H9 (cell line): Measurements from ENCODE around the gene PDZD4. TPM values are rescaled to one million over a fixed set of nuclear protein-coding genes. Genes with fewer than 3 reads are reported as not detected.

Experiments
- DNase-seq: peaks from one replicate; pipeline ENCODE4 v3.0.0-alpha.2; 2017
- H2AFZ ChIP-seq: one replicate; pipeline ENCODE4 v1.6.1; 2013; ENCODE audit warnings: mild to moderate bottlenecking, low read length, control low read depth, moderate library complexity
- H2AK5ac ChIP-seq: 2 replicates; pipeline ENCODE4 v1.6.1; 2013; ENCODE audit warnings: low read length, control low read depth, mixed read lengths; ENCODE audit not compliant: insufficient read length
- H2BK120ac ChIP-seq: one replicate; pipeline ENCODE4 v1.6.1; 2013; ENCODE audit warnings: low read depth, mild to moderate bottlenecking, low read length, control low read depth, inconsistent platforms; ENCODE audit not compliant: poor library complexity, severe bottlenecking
- H2BK12ac ChIP-seq: 2 replicates; pipeline ENCODE4 v1.6.1; 2013; ENCODE audit warnings: low read length, control low read depth, mixed read lengths, low read depth; ENCODE audit not compliant: insufficient read length
- H2BK15ac ChIP-seq: 2 replicates; pipeline ENCODE4 v1.6.1; 2013; ENCODE audit warnings: low read depth, low read length, control low read depth
- H2BK20ac ChIP-seq: one replicate; pipeline ENCODE4 v1.6.1; 2013; ENCODE audit warnings: low read depth, mild to moderate bottlenecking, low read length, control low read depth, inconsistent platforms; ENCODE audit not compliant: poor library complexity, severe bottlenecking
- H2BK5ac ChIP-seq: 2 replicates; pipeline ENCODE4 v1.6.1; 2013; ENCODE audit warnings: low read length, control low read depth, mixed read lengths; ENCODE audit not compliant: insufficient read length
- H3K14ac ChIP-seq: 2 replicates; pipeline ENCODE4 v1.6.1; 2013; ENCODE audit warnings: low read length, control low read depth; ENCODE audit not compliant: insufficient read depth
- H3K18ac ChIP-seq: 2 replicates; pipeline ENCODE4 v1.6.1; 2013; ENCODE audit warnings: low read depth, mild to moderate bottlenecking, mixed read lengths, low read length, control low read depth; ENCODE audit not compliant: insufficient read length
- H3K23ac ChIP-seq: 2 replicates; pipeline ENCODE4 v1.6.1; 2013; ENCODE audit warnings: low read length, control low read depth, mixed read lengths, low read depth; ENCODE audit not compliant: insufficient read length
- H3K23me2 ChIP-seq: 2 replicates; pipeline ENCODE4 v1.6.1; 2013; ENCODE audit warnings: low read depth, mild to moderate bottlenecking, mixed read lengths, low read length, control low read depth; ENCODE audit not compliant: insufficient read length, poor library complexity, severe bottlenecking
- H3K27ac ChIP-seq: 2 replicates; pipeline ENCODE4 v1.5.1; 2013; ENCODE audit warnings: low read length, control low read depth, mixed read lengths, low read depth; ENCODE audit not compliant: insufficient read length
- H3K27me3 ChIP-seq: 2 replicates; pipeline ENCODE4 v1.6.1; 2013; ENCODE audit warnings: low read length, control low read depth, inconsistent platforms; ENCODE audit not compliant: insufficient read depth
- H3K4ac ChIP-seq: 2 replicates; pipeline ENCODE4 v1.6.1; 2013; ENCODE audit warnings: low read depth, mild to moderate bottlenecking, control low read depth, inconsistent platforms, low read length, moderate library complexity
- H3K4me1 ChIP-seq: 2 replicates; pipeline ENCODE4 v1.6.1; 2013; ENCODE audit warnings: low read length, control low read depth, inconsistent platforms; ENCODE audit not compliant: insufficient read depth
- H3K4me2 ChIP-seq: 2 replicates; pipeline ENCODE4 v1.6.1; 2013; ENCODE audit warnings: low read length, control low read depth, mixed read lengths; ENCODE audit not compliant: insufficient read length, insufficient read depth
- H3K56ac ChIP-seq: 2 replicates; pipeline ENCODE4 v1.6.1; 2013; ENCODE audit warnings: low read depth, mild to moderate bottlenecking, mixed read lengths, low read length, control low read depth; ENCODE audit not compliant: insufficient read length
- H3K79me1 ChIP-seq: 2 replicates; pipeline ENCODE4 v1.6.1; 2013; ENCODE audit warnings: low read depth, mild to moderate bottlenecking, moderate library complexity, low read length, control low read depth, inconsistent platforms; ENCODE audit not compliant: insufficient read depth, poor library complexity, severe bottlenecking
- H3K79me2 ChIP-seq: 2 replicates; pipeline ENCODE4 v1.6.1; 2013; ENCODE audit warnings: low read length, control low read depth, inconsistent platforms; ENCODE audit not compliant: insufficient read depth
- H3K9ac ChIP-seq: 2 replicates; pipeline ENCODE4 v1.6.1; 2013; ENCODE audit warnings: low read length, control low read depth, mixed read lengths; ENCODE audit not compliant: insufficient read length; ENCODE audit errors: extremely low read depth
- H3K9me3 ChIP-seq: one replicate; pipeline ENCODE4 v1.6.1; 2013; ENCODE audit warnings: low read depth, low read length, inconsistent platforms; ENCODE audit not compliant: control insufficient read depth
- H3T11ph ChIP-seq: one replicate; pipeline ENCODE4 v1.6.1; 2013; ENCODE audit warnings: mild to moderate bottlenecking, low read length, control low read depth, inconsistent platforms
- H4K20me1 ChIP-seq: one replicate; pipeline ENCODE4 v1.6.1; 2013; ENCODE audit not compliant: control insufficient read depth, insufficient read length, insufficient read depth
- H4K5ac ChIP-seq: 2 replicates; pipeline ENCODE4 v1.6.1; 2013; ENCODE audit warnings: low read depth, mild to moderate bottlenecking, mixed read lengths, low read length, control low read depth; ENCODE audit not compliant: insufficient read length
- H4K8ac ChIP-seq: replicated peaks from 2 replicates; pipeline ENCODE4 v1.6.1; 2013; ENCODE audit warnings: low read length, control low read depth, mixed read lengths, low read depth; ENCODE audit not compliant: insufficient read length
- H4K91ac ChIP-seq: 2 replicates; pipeline ENCODE4 v1.6.1; 2013; ENCODE audit warnings: low read depth, mild to moderate bottlenecking, moderate library complexity, mixed read lengths, low read length, control low read depth; ENCODE audit not compliant: insufficient read length
- H3K27ac Mint-ChIP-seq, 3 experiments: 2 replicates in 2 of 3; 3 replicates in 1 of 3; pipeline ENCODE4 v1.8.0; 2020 to 2021; ENCODE audit warnings: mixed read lengths in 3 of 3, mild to moderate bottlenecking in 1 of 3, moderate library complexity in 1 of 3
- H3K27me3 Mint-ChIP-seq: 2 replicates; pipeline ENCODE4 v1.8.0; 2021; ENCODE audit warnings: low read depth, mild to moderate bottlenecking, moderate library complexity, mixed read lengths
- H3K36me3 Mint-ChIP-seq, 3 experiments: 2 replicates in 2 of 3; 3 replicates in 1 of 3; pipeline ENCODE4 v1.8.0; 2020 to 2021; ENCODE audit warnings: low read depth in 3 of 3, mixed read lengths in 3 of 3; ENCODE audit not compliant: insufficient read depth in 1 of 3
- H3K4me1 Mint-ChIP-seq, 2 experiments: 2 replicates each; pipeline ENCODE4 v1.8.0; 2020; ENCODE audit warnings: mixed read lengths in 2 of 2
- H3K4me3 Mint-ChIP-seq, 2 experiments: 2 replicates in 1 of 2; 3 replicates in 1 of 2; pipeline ENCODE4 v1.8.0; 2020 to 2021; ENCODE audit warnings: mild to moderate bottlenecking in 2 of 2, mixed read lengths in 2 of 2, moderate library complexity in 1 of 2
- H3K9me3 Mint-ChIP-seq, 2 experiments: 2 replicates in 1 of 2; 3 replicates in 1 of 2; pipeline ENCODE4 v1.8.0; 2020; ENCODE audit warnings: mild to moderate bottlenecking in 2 of 2, mixed read lengths in 2 of 2, moderate library complexity in 1 of 2
- WGBS: extraction: QIAGEN DNeasy Blood & Tissue Kit; methylation state at CpG from one replicate; pipeline ENCODE4 v1.1.7; 2013; ENCODE audit warnings: missing lambda C conversion rate, low lambda C conversion rate, mixed read lengths; ENCODE audit not compliant: insufficient read length; ENCODE audit errors: extremely low coverage; 5-methylcytosine and 5-hydroxymethylcytosine counted together
- total RNA-seq: library from RNA; stranded (reverse); gene quantifications from 2 replicates; pipeline ENCODE4 v1.2.1, GENCODE V29; 2021
- TF ChIP-seq, protein P1 (sequence below): fragments of 200-600 bp; sonication (generic); conservative IDR thresholded peaks from 3 replicates; pipeline ENCODE4 v1.8.0; 2021; ENCODE audit warnings: antibody characterized with exemption, mild to moderate bottlenecking

The PDZD4 gene
- total RNA-seq, 1 experiment from 2014 or later: 110 TPM

DNA sequence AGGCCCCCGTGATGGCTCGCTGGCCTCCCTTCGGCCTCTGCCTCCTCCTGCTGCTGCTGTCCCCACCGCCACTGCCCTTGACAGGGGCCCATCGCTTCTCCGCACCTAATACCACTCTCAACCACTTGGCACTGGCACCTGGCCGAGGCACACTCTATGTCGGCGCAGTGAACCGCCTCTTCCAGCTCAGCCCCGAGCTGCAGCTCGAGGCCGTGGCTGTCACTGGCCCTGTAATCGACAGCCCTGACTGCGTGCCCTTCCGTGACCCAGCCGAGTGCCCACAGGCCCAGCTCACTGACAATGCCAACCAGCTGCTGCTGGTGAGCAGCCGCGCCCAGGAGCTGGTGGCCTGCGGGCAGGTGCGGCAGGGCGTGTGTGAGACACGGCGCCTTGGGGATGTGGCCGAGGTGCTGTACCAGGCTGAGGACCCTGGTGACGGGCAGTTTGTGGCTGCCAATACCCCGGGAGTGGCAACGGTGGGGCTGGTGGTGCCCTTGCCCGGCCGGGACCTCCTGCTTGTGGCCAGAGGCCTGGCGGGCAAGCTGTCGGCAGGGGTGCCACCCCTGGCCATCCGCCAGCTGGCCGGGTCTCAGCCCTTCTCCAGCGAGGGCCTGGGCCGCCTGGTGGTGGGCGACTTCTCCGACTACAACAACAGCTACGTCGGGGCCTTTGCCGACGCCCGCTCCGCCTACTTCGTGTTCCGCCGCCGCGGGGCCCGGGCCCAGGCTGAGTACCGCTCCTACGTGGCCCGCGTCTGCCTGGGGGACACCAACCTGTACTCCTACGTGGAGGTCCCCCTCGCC, 63.3 kb downstream of the PDZD4 start:
- Histone ChIP-seq H4K8ac (no peak overlapping the region), H4K5ac (no peak overlapping the region), H2AFZ (no peak overlapping the region), H3K79me2 (no peaks in the 10 kb centered on the region), H2BK5ac (no peak overlapping the region), H2BK20ac (no peak overlapping the region), H3K23ac (no peak overlapping the region), H4K20me1 (no peaks in the 10 kb centered on the region), H3K23me2 (no peaks in the 10 kb centered on the region), H3K4me2 (no peak overlapping the region), H2BK120ac (no peak overlapping the region), H2BK12ac (no peak overlapping the region), H3K79me1 (no peaks in the 10 kb centered on the region), H3K27ac (no peak overlapping the region), H3K9ac (no peak overlapping the region), H2AK5ac (no peak overlapping the region), H3K4ac (no peak overlapping the region), H2BK15ac (no peak overlapping the region), H3K18ac (no peak overlapping the region), H3K9me3 (no peaks in the 10 kb centered on the region), H4K91ac (no peak overlapping the region), H3T11ph (no peak overlapping the region), H3K56ac (no peak overlapping the region), H3K4me1 (no peaks in the 10 kb centered on the region), H3K14ac (no peak overlapping the region), H3K27me3 (no peaks in the 10 kb centered on the region)
- H3K36me3 Mint-ChIP-seq: peaks cover 0 to 3% (median 0%) of the 10 kb centered on the region in 3 experiments; a peak in 3 of 7 replicates
- TF ChIP-seq, protein P1, sequence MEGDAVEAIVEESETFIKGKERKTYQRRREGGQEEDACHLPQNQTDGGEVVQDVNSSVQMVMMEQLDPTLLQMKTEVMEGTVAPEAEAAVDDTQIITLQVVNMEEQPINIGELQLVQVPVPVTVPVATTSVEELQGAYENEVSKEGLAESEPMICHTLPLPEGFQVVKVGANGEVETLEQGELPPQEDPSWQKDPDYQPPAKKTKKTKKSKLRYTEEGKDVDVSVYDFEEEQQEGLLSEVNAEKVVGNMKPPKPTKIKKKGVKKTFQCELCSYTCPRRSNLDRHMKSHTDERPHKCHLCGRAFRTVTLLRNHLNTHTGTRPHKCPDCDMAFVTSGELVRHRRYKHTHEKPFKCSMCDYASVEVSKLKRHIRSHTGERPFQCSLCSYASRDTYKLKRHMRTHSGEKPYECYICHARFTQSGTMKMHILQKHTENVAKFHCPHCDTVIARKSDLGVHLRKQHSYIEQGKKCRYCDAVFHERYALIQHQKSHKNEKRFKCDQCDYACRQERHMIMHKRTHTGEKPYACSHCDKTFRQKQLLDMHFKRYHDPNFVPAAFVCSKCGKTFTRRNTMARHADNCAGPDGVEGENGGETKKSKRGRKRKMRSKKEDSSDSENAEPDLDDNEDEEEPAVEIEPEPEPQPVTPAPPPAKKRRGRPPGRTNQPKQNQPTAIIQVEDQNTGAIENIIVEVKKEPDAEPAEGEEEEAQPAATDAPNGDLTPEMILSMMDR: no peak
- DNase-seq: peak; percentile 39
- H3K4me1 Mint-ChIP-seq: peaks cover 4 to 6% of the 10 kb centered on the region in 2 experiments; a peak in 3 of 4 replicates
- no CpG with 5 or more reads among the region's 56 CpGs for WGBS
- peak overlapping the region in 1 of 3 experiments; percentile 28; a peak in 1 of 7 replicates for H3K27ac Mint-ChIP-seq
- no peak overlapping the region for H3K4me3 Mint-ChIP-seq
- H3K27me3 Mint-ChIP-seq: peaks cover 10% of the 10 kb centered on the region
- H3K9me3 Mint-ChIP-seq: peaks cover 34 to 70% of the 10 kb centered on the region in 2 experiments
